ENCODE data around the gene EFHC1.

DNA sequence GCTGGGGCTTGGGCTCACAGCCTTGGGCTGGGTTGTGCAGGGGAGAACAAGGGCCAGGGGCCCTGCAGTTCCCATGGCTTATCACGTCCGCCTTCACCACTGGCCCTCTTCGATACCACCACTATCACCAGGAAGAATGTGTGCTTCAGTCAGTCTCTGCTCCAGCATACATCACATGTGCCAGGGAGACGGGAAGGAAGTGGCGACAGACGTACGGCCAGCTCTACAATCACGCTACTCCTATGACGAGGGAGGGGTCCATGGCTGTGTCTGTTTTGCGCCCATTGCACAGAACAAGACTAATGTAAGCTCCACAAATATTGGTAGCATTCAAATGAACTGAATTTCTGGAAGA is 84.6 kb downstream of the EFHC1 start:
- TF ChIP-seq POLR2AphosphoS5 (IDR thresholded peaks at IDR 0.05; ENCODE audit: borderline replicate concordance, low read depth, low read length) = no peak
- no peak for TF ChIP-seq EZH2 (IDR thresholded peaks at IDR 0.05)

Measured in SK-N-MC (cell line).